Type B pancreatic cell (in vitro differentiated cells): ENCODE results near the gene NANOS1. TPM values are rescaled to one million over a fixed set of nuclear protein-coding genes. Genes with fewer than 3 reads are reported as not detected.
"Not testable (repeated sequence)": the region's sequence is repeated elsewhere in the genome, so short reads cannot be mapped to it uniquely, and the experiment has no call there.

Source experiments
- DNase-seq: peaks from one replicate; pipeline ENCODE4 v3.0.0; 2021; ENCODE audit warnings: mixed read lengths; ENCODE audit not compliant: unreplicated experiment; ENCODE audit errors: extremely low spot score
- H3K27ac Mint-ChIP-seq: 2 replicates; pipeline ENCODE4 v1.8.0; 2021; ENCODE audit warnings: mild to moderate bottlenecking, mixed read lengths
- H3K27me3 Mint-ChIP-seq: 2 replicates; pipeline ENCODE4 v1.8.0; 2021; ENCODE audit warnings: mixed read lengths
- H3K36me3 Mint-ChIP-seq: 2 replicates; pipeline ENCODE4 v1.8.0; 2021; ENCODE audit warnings: mixed read lengths
- H3K4me1 Mint-ChIP-seq: one replicate; pipeline ENCODE4 v1.8.0; 2021; ENCODE audit warnings: mixed read lengths; ENCODE audit not compliant: unreplicated experiment
- H3K4me3 Mint-ChIP-seq: 2 replicates; pipeline ENCODE4 v1.8.0; 2021; ENCODE audit warnings: mild to moderate bottlenecking, mixed read lengths
- H3K9me3 Mint-ChIP-seq: 2 replicates; pipeline ENCODE4 v1.8.0; 2021; ENCODE audit warnings: mixed read lengths
- total RNA-seq: library from RNA; stranded (reverse); gene quantifications from 2 replicates; pipeline ENCODE4 v1.2.1, GENCODE V29; 2021; ENCODE audit warnings: low replicate concordance
- TF ChIP-seq, protein P1 (sequence below): fragments of 200-600 bp; sonication (generic); conservative IDR thresholded peaks from 2 replicates; pipeline ENCODE4 v1.5.0; 2021; ENCODE audit warnings: antibody characterized with exemption, mild to moderate bottlenecking

NANOS1 gene
- total RNA-seq, 1 donor from 2014 or later, result 10.1 TPM

DNA sequence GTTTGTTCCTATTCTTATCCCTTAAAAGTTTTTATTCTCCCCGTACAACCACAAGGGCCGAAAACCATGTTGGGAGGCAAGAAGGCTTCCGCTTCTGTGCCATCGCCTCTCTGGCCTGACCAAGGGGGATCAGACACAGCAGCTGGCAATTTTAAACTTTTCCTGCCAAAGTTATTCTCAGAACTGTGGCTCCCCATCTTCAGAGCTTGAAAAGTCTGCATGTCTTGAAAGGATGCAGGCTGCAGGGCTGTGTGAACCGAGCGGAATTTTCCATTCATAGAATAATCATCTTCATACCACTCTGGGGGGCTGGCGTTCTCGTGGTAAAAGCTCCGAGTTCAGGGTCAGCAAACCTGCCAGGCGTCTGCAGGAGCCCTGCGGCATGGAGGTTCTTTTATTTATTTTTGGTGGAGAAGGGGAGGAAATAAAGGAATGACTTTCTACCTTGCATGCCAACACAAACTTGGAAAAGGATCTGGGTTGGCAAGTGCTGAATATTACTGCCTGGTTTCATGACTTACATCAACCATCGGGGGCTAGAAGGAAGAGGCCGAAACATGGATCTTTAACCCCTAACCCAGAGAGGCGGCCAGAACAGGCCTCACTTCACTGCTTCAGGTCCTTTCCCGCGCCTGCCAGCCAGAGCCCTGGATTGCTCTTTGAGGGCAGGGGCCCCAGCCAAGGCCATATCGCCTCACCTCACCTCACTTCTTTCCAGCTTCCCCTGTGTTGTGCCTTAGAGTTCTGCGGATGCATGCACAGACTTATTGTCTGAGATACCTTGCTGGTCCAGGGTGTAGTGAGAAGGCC, 3.0 kb upstream of the NANOS1 start:
- no peaks in the 10 kb centered on the region for H3K9me3 Mint-ChIP-seq
- DNase-seq, result peak; percentile 62
- no peak overlapping the region for H3K4me3 Mint-ChIP-seq
- H3K36me3 Mint-ChIP-seq, result no peaks in the 10 kb centered on the region
- H3K27ac Mint-ChIP-seq, result no peak overlapping the region
- TF ChIP-seq, protein P1, sequence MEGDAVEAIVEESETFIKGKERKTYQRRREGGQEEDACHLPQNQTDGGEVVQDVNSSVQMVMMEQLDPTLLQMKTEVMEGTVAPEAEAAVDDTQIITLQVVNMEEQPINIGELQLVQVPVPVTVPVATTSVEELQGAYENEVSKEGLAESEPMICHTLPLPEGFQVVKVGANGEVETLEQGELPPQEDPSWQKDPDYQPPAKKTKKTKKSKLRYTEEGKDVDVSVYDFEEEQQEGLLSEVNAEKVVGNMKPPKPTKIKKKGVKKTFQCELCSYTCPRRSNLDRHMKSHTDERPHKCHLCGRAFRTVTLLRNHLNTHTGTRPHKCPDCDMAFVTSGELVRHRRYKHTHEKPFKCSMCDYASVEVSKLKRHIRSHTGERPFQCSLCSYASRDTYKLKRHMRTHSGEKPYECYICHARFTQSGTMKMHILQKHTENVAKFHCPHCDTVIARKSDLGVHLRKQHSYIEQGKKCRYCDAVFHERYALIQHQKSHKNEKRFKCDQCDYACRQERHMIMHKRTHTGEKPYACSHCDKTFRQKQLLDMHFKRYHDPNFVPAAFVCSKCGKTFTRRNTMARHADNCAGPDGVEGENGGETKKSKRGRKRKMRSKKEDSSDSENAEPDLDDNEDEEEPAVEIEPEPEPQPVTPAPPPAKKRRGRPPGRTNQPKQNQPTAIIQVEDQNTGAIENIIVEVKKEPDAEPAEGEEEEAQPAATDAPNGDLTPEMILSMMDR, result no peak
- peaks cover 7% of the 10 kb centered on the region for H3K27me3 Mint-ChIP-seq
- peaks cover 3% of the 10 kb centered on the region for H3K4me1 Mint-ChIP-seq

GRCh38 chr10:119028445-119028899, 1.0 kb upstream of the NANOS1 start:
- not testable (repeated sequence) for H3K9me3 Mint-ChIP-seq, H3K27me3 Mint-ChIP-seq, H3K4me1 Mint-ChIP-seq, DNase-seq, H3K36me3 Mint-ChIP-seq
- peak overlapping the region; percentile 85 for H3K4me3 Mint-ChIP-seq
- peak overlapping the region; percentile 29 for H3K27ac Mint-ChIP-seq

DNA sequence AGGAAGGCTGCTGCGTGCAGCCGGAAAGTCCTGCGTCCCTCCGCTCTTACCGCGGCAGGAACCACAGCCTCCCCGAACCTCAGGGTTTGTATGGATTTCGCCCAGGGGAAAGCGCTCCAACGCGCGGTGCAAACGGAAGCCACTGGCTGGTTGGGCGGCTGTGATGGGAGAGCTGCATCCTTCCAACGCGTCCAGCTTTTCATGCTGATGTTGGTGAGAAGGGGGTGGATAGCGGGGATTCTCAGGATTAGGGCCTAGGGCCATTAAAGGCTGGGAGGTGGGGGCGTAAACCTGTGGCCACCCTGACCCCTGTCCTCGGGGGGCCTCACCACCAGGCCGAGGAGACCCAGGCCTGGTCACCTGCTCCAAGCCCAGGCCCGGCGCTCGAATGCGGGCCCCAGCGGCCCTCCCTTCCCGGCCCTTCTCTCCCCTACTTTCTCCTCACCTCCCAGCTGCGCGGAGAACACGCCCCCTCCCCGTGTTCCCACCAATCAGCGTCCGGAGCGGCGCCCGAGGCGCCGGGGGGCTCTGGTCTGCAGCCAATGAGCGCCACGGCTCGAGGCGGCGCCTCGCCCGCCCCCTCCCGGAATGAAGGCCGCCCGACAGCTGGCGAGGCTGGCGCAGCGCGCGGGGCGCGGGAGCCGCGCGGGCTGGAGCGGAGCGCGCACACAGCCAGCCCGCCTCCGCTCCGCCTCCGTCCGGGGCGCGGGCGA, 458 bp upstream of the NANOS1 start:
- TF ChIP-seq, protein P1, result no peak
- H3K27ac Mint-ChIP-seq, result peak overlapping the region; percentile 29
- H3K9me3 Mint-ChIP-seq, result no peaks in the 10 kb centered on the region
- peaks cover 6% of the 10 kb centered on the region for H3K4me1 Mint-ChIP-seq
- H3K4me3 Mint-ChIP-seq, result peak overlapping the region; percentile 85
- peak; percentile 94 for DNase-seq
- peaks cover 4% of the 10 kb centered on the region for H3K27me3 Mint-ChIP-seq
- H3K36me3 Mint-ChIP-seq, result peaks cover 12% of the 10 kb centered on the region

DNA sequence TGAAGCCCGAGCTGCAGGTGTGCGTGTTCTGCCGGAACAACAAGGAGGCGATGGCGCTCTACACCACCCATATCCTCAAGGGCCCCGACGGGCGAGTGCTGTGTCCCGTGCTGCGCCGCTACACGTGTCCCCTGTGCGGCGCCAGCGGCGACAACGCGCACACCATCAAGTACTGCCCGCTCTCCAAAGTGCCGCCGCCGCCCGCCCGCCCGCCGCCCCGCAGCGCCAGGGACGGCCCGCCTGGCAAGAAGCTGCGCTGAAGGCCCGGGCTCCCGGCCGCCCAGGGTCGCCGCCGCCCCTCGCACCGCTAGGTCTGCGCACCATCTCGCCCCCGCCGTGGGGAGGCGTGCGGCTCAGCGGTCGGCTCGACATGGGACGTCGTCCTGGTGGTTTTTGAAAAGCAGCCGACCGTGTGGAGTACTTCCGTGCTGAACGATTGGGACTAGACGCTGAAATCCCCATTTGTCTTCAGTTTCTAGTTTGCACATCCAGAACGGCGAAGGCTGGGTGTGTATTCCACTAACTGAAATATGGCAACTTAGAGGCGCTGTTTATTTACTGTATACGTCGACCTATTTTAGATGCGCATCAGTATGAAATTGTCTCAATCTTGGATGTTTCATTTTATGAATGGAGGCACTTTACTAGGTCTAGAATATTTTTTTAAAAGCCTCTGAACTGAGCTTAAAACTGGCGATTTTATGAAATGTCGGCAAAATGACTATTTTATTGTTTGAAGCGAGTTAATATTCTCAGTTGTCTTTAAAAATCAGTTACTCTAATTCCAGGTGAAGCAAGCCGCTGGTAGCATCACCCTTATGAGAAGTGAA, 1.1 kb downstream of the NANOS1 start:
- H3K27me3 Mint-ChIP-seq, result peaks cover 4% of the 10 kb centered on the region
- no peaks in the 10 kb centered on the region for H3K9me3 Mint-ChIP-seq
- H3K4me3 Mint-ChIP-seq, result peak overlapping the region; percentile 82
- TF ChIP-seq, protein P1, result peak; percentile 39
- peaks cover 6% of the 10 kb centered on the region for H3K4me1 Mint-ChIP-seq
- H3K27ac Mint-ChIP-seq, result peak overlapping the region; percentile 50
- DNase-seq, result peak; percentile 77
- peaks cover 19% of the 10 kb centered on the region for H3K36me3 Mint-ChIP-seq

GRCh38 chr10:119031496-119032059, 2.1 kb downstream of the NANOS1 start:
- Mint-ChIP-seq H3K27me3 (peaks cover 4% of the 10 kb centered on the region), H3K4me1 (peaks cover 6% of the 10 kb centered on the region), H3K9me3 (no peaks in the 10 kb centered on the region), H3K4me3 (peak overlapping the region; percentile 82), H3K36me3 (peaks cover 25% of the 10 kb centered on the region), H3K27ac (peak overlapping the region; percentile 28)
- DNase-seq, result no peak
- TF ChIP-seq, protein P1, result no peak
